ENCODE data around the gene ATP10B. TPM values are rescaled to one million over a fixed set of nuclear protein-coding genes. Genes with fewer than 3 reads are reported as not detected.
"Not testable (repeated sequence)": the region's sequence is repeated elsewhere in the genome, so short reads cannot be mapped to it uniquely, and the experiment has no call there.

The ATP10B gene
- total RNA-seq: not detected

- DNase-seq (ENCODE audit: low read depth in 2 of 3, low spot score in 2 of 3): no peak
Measured at GRCh38 chr5:160852049-160852448, at the start of gene ATP10B. ATP10B (minus strand) TSS chr5:160852211; CDS start chr5:160688074, 164,137 bp downstream.

DNA sequence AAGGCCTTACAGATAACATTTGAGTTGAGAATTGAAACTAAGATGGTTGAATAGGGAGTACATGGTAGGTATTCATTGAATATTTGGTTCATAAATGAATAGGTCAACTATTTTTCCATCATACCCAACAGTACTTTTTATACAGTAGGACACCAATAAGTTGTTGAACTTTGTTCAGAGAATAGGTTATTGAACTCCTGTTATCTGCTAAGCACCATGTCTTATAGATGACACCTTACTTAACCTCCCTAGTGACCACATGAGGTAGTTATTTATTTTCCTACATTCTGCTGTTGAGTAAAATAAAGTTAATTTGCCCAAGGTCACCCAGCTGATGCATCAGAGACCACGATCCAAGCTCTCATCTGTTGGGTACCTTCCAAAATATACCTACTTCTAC is 49.6 kb upstream of the ATP10B start:
- no peak for DNase-seq (ENCODE audit: low read depth in 2 of 3, low spot score in 2 of 3)

- DNase-seq (ENCODE audit: low read depth in 2 of 3, low spot score in 2 of 3): no peak
Measured at GRCh38 chr5:160899735-160900134, 47.7 kb upstream of the ATP10B start.

- not testable (repeated sequence) for DNase-seq (ENCODE audit: low read depth in 2 of 3, low spot score in 2 of 3)
Measured at GRCh38 chr5:160893180-160893964, 41.4 kb upstream of the ATP10B start.

GRCh38 chr5:160887780-160888179 is 35.8 kb upstream of the ATP10B start:
- no peak for DNase-seq (ENCODE audit: low read depth in 2 of 3, low spot score in 2 of 3)

GRCh38 chr5:160873560-160874200 is 21.7 kb upstream of the ATP10B start:
- DNase-seq (ENCODE audit: low read depth in 2 of 3, low spot score in 2 of 3): not testable (repeated sequence)

- no peak for DNase-seq (ENCODE audit: low read depth in 2 of 3, low spot score in 2 of 3)
Measured at GRCh38 chr5:160869989-160870521, 18.0 kb upstream of the ATP10B start.

GRCh38 chr5:160867976-160868375 is 16.0 kb upstream of the ATP10B start:
- DNase-seq (ENCODE audit: low read depth in 2 of 3, low spot score in 2 of 3): no peak

DNA sequence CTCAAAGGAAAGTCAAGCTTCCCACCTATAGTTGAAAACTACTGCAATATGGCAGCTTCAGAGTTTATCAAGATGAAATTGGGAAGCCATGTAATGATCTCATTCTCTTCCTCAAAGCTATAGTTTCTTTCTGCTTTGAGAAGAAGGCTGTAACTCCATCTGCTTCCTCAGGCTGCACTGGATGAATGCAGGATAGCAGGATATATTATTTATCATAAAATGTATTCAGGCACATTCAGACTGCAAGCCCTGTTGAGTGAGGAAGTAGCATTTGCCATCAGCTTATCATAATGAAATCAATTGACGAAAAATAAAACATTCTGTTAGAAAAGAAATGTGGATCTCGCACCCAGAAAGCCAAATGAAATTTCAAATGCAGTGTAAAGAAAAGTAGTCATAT is 560 bp downstream of the ATP10B start:
- DNase-seq (ENCODE audit: low read depth in 2 of 3, low spot score in 2 of 3): no peak

DNA sequence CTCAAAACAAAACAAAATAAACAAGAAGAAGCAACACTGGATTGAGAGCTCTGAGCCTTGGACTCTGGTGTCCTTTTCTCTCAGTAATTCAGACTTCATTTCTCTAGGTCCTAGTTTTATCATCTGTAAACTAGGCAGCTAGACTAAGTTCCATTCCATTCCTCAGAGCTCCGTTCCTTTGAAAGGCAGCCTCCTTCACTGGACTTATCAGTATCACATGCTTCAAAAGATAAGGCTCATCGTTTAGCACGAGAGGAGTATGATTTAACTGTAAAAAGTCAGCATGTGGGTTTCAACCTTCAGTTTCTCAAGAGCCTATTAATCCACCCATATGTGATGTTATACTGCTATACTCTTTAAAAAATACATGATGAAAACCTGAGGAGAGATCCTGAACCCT is 1.6 kb downstream of the ATP10B start:
- no peak for DNase-seq (ENCODE audit: low read depth in 2 of 3, low spot score in 2 of 3)

DNA sequence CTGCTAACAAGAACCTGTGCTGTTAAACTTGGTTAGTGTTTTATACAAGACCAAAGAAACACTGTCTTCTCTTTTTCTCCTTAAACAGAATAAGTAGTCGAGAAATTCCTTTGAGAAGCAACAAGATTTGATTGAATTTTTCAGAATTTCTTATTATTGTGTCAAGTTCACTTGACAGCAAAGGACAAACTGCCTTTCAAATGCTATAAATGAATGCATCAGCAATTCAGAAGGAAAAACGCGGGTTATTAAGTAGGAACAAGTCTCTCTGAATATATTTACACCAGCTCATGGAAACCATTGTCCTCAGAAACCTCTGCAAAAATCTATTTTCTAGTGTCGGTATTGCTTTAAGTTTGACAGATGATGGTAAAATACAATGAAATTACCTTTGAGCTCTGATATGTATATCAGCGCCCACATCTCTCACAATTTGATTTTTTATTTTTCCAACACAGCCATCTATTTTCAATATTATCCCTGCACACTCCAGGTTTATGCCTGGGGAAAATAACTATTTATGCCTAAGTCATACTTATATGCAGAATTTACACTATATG is 4.4 kb downstream of the ATP10B start:
- no peak for DNase-seq (ENCODE audit: low read depth in 2 of 3, low spot score in 2 of 3)

DNA sequence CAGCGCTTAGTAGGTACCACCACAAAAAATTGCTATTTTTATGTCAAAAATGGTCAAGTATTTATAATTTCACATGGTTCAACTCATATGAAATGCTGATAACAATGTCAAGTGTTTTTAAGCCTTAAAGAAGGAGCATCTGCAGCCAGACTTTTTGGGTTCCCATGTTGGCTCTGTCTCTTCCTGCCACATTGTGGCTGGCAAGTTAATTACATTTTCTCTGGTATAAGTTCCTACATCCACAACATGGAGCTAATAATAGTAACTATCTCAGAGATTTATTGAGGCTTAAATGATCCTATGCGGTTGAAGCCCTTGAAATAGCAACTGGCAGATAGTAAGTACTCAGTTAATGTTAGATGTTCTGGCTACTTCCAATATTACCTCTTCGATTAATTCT is 5.4 kb downstream of the ATP10B start:
- no peak for DNase-seq (ENCODE audit: low read depth in 2 of 3, low spot score in 2 of 3)

- DNase-seq (ENCODE audit: low read depth in 2 of 3, low spot score in 2 of 3): no peak
Measured at GRCh38 chr5:160844177-160844576, 7.8 kb downstream of the ATP10B start.

- peak in 1 of 3 donors; percentile 1 for DNase-seq (ENCODE audit: low read depth in 2 of 3, low spot score in 2 of 3)
Measured at GRCh38 chr5:160843240-160843639, 8.8 kb downstream of the ATP10B start.

- DNase-seq (ENCODE audit: low read depth in 2 of 3, low spot score in 2 of 3): no peak
Measured at GRCh38 chr5:160837749-160838593, 14.0 kb downstream of the ATP10B start.

- DNase-seq (ENCODE audit: low read depth in 2 of 3, low spot score in 2 of 3): no peak
Measured at GRCh38 chr5:160837211-160837610, 14.8 kb downstream of the ATP10B start.

DNA sequence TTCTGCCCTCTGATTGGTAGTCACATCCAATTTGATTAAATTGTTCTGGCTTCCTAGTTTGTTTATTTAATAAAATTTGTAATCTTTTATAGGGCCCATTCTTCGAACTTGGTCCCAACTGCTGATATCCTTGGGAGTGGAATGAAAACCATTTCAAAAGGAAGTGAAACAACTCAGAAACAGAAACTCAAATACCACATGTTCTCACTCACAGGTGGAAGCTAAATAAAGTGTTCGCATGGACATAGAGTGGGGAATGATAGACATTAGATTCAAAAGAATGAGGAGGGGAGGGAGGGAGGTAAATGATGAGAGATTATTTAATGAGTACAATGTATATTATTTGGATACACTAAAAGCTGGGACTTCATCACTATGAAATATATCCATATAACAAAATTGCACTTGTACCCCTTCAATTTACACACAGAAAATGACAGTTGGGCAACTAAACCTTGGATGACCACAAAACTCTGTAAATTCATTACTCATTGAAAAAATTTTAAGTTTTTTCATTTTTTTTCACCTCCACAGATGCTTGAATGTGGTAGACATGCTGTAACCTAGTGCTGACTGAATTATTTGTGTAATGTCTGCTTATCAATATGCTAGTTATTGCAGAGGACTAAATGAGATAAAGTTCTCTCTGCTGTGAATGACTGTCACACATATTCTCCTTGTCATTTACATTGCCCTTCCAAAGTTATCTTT is 16.0 kb downstream of the ATP10B start:
- no peak for DNase-seq (ENCODE audit: low read depth in 2 of 3, low spot score in 2 of 3)

DNA sequence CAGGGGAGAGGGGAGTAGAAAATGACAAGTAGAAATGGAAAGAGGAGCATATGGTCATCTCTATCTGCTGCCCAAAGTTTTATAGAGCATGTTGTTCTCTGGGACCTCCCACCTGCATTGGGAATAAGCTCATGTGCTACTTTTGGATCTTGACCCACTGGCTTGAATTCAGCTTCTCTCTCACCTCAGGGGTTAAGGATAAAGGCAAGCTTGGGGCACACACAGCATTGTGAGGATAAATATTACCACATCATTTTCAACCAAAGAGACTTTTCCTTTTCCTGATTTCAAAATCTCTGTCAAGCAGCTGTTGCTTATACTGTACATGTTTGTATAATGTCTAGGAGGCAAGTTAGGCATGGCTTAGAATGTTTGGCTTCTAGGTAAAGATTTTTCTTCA is 16.6 kb downstream of the ATP10B start:
- no peak for DNase-seq (ENCODE audit: low read depth in 2 of 3, low spot score in 2 of 3)

GRCh38 chr5:160833806-160834205 is 18.2 kb downstream of the ATP10B start:
- DNase-seq (ENCODE audit: low read depth in 2 of 3, low spot score in 2 of 3): no peak

DNA sequence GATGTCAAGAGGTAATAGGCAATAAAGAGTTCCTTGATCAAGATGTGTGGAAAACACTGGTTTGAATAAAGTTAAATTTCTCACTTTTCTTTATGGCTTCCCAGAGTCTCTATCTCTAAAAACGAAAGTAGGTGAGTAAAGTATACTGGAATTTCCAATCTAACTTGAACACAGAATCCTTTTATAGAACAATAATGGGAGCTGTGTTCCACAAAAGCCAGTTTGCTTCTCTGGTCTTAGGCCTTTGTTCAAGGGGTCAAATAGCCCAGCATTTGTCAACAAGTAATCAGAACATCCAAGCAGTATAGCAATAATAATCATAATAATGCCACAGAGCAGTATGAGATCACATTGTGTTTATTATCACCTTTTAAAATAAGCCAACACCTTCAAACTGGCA is 20.2 kb downstream of the ATP10B start:
- DNase-seq (ENCODE audit: low read depth in 2 of 3, low spot score in 2 of 3): no peak

Measured in hematopoietic multipotent progenitor cell (in vitro differentiated cells).